Body of pancreas (tissue), 4 donors: ENCODE measurements around the gene IPO11.

ENCODE experiments used
- POLR2A ChIP-seq, 3 donors: fragments of 450-650 bp; IDR thresholded peaks; one replicate each; pipeline ENCODE4 v1.6.1; 2016; ENCODE audit warnings: antibody characterized with exemption in 3 of 3, mild to moderate bottlenecking in 2 of 3
- TF ChIP-seq, protein P1 (sequence below), 7 experiments: fragments of 450-650 bp in 4 of 7; fragments of 200-600 bp in 3 of 7; sonication (generic) in 3 of 7; IDR thresholded peaks; one replicate each; pipeline ENCODE4 v1.5.1; 2016 to 2019; ENCODE audit warnings: antibody characterized with exemption in 7 of 7

DNA sequence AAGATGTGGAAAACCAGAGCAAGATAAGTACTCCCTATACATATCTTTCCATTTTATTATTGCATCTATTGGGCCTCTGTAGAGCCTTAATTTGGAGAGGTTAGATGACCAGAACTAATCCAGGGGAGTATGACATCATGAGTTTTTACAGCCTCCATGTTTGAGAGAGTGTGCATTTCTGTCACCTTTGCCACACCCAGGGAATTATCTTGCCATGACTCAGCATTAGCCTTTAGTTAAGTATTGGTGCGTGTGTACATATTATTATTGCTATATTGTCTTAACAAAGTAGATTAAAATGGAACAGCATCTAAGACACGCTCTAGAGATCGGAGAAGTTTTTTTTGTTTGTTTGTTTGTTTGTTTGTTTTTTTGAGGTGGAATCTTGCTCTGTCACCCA is 36.5 kb upstream of the IPO11 start:
- TF ChIP-seq, protein P1, sequence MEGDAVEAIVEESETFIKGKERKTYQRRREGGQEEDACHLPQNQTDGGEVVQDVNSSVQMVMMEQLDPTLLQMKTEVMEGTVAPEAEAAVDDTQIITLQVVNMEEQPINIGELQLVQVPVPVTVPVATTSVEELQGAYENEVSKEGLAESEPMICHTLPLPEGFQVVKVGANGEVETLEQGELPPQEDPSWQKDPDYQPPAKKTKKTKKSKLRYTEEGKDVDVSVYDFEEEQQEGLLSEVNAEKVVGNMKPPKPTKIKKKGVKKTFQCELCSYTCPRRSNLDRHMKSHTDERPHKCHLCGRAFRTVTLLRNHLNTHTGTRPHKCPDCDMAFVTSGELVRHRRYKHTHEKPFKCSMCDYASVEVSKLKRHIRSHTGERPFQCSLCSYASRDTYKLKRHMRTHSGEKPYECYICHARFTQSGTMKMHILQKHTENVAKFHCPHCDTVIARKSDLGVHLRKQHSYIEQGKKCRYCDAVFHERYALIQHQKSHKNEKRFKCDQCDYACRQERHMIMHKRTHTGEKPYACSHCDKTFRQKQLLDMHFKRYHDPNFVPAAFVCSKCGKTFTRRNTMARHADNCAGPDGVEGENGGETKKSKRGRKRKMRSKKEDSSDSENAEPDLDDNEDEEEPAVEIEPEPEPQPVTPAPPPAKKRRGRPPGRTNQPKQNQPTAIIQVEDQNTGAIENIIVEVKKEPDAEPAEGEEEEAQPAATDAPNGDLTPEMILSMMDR (IDR thresholded peaks at IDR 0.05), result no peak
- TF ChIP-seq POLR2A (IDR thresholded peaks at IDR 0.05), result no peak
